Muscle of arm (tissue), 12 donors: ENCODE measurements around the gene ZNF275. TPM values are rescaled to one million over a fixed set of nuclear protein-coding genes. Genes with fewer than 3 reads are reported as not detected.

ENCODE experiments used
- DNase-seq: peaks from one replicate; pipeline ENCODE4 v3.0.0-alpha.2; 2013
- polyA plus RNA-seq, 12 donors: library from polyadenylated mRNA; unstranded; fragments of 120-200 nt; gene quantifications; one replicate each; pipeline ENCODE4 v1.2.1, GENCODE V29; 2013; ENCODE audit not compliant: insufficient read length in 12 of 12

ZNF275 gene
- polyA plus RNA-seq, 12 donors: 7.6 to 9.7 (median 8.5) TPM; not detected in 1

DNA sequence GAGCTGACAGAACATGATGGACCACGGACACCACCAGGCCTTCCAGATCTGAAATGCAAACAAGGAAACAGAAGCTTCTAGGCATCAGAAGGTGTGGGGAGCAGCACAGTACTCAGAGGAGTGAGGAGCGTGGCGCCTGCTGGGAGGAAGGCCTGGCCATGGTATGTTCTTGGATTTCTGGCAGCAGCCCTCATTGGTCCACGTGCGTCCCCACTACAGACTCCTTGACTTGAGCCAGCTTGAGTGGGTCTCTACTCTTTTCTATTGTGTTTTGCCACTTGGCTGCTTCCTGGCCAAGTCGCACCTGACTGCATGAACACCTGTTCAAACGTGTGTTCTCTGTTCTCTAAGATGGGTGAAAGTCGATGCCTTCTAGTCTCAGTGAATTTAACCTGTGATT is 18.0 kb downstream of the ZNF275 start:
- no peak for DNase-seq

GRCh38 chrX:153352858-153353257 is 18.9 kb downstream of the ZNF275 start:
- no peak for DNase-seq

DNA sequence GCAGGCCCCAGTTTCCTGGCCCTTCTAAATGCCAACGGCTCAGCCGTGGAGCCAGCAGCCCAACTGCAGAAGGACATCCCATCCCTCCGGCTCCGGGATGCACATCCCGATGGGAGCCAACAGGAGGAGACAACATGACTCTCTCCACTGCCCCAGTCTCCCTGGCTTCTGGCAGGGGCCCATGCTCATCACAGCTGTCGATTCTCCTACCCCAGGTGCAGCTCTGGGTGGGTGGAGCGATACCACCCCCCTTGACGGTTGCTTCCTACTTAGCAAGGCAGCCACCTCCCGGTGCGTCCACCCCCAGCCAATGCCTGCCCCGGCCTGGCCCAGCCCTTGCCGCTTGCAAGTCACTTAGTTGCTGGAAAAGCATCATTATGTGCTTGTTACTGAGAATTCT is 19.5 kb downstream of the ZNF275 start:
- DNase-seq: no peak

DNA sequence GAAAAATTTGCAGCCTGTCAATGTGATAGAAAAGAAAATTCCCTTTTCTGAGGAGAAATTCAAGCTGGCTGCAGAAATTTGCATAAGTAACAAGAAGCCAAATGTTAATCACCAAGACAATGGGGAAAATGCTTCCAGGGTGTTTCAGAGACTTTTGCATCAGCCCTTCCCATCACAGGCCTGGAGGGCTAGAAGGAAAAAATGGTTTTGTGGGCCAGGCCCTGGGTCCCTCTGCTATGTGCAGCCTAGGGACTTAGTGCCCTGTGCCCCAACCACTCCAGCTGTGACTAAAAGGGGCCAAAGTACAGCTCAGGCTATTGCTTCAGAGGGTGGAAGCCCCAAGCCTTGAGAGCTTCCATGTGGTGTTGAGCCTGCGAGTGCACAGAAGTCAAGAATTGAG is 23.9 kb downstream of the ZNF275 start:
- DNase-seq: no peak

DNA sequence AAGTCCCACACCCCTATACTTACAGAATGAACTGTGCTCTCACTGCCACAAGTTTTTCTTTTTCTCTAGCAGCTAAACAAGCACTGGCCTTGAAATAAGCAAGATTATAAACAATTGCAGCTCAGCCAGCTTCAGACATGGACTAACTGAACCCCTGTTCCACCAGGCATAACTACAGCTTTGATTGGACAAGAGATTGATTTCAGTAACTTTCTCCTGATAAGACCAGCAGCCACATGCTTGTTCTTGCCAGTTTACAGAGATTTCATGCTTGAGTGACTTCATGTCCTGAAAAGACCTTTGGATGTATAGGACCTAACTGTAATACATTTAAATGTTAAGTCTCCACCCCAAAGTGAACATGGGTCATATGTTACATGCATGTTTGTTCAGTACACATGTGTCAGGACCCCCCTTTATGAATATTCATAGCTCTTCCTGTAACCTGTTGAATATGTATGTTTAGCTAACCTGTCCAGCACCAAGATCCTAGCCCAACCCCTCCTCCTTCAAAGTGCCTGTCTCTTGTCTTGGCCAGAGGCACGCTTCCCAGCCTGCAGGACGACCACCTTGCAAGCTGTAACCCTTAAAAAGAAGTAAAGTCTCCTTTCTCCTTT is 27.9 kb downstream of the ZNF275 start:
- DNase-seq: no peak

DNA sequence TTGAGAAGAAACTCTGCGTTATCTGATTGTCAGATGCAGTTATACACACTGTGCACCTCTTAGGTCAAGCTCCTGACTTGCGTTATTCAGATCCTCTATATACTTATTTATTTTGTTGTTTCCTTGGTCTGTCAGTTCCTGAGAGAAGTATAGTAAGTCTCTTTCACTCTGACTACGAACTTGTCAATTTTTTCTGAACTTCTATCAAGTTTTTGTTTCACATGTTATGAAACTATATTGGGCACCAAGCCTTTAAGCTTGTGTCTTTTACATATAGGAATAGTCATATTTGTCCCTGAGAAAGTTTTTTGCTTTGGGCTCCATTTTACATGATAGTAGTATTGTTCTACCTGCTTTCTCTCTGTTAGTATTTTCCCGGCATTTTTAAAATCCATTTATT is 31.7 kb downstream of the ZNF275 start:
- no peak for DNase-seq

DNA sequence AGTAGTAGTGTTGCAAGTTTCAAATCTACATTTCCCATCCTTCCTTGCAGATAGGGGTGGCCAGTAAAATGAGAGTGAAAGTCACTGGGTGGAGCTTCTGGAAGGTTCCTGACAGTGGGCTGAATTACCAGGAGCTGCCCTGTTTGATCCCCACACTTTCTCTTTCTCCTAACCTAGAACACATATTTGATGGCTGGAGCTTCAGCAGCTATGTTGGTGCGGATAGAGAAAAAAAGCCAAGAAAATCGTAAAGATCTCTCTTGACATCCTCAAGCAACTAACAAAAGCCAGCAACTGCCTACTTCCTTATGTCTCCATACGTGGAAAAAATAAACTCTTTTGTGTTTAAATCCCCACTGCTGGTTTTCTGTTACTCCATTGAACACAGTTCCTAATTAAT is 32.2 kb downstream of the ZNF275 start:
- DNase-seq: no peak

DNA sequence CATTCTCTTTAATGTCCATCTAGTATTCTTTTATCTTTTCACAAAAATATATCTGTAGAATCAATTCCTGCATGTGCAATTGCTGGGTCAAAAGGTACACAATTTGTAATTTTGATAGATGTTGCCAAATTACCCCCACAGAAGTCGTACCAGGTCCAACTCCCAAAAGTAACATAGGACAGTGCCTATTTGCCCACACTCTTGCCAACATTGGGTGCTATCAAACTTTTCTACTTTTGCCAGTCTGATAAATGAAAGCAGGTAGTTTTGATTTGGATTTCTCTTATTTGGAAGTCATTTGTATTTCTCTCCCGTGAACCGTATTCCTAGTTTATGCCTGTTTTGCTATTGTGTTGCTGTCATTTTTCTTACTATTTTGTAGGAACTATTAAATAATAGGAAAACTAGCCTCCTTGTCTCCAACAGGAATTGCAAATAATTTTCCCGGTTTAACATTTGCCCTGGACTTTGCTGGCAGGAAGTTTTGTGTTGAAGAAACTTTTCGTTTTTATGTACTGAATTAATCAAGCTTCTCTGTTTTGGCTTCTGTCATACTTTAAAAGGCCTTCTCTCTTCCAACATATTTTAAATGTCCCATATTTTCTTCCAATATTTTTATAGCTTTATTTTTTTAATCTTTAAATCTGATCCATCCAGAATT is 33.1 kb downstream of the ZNF275 start:
- DNase-seq: no peak

DNA sequence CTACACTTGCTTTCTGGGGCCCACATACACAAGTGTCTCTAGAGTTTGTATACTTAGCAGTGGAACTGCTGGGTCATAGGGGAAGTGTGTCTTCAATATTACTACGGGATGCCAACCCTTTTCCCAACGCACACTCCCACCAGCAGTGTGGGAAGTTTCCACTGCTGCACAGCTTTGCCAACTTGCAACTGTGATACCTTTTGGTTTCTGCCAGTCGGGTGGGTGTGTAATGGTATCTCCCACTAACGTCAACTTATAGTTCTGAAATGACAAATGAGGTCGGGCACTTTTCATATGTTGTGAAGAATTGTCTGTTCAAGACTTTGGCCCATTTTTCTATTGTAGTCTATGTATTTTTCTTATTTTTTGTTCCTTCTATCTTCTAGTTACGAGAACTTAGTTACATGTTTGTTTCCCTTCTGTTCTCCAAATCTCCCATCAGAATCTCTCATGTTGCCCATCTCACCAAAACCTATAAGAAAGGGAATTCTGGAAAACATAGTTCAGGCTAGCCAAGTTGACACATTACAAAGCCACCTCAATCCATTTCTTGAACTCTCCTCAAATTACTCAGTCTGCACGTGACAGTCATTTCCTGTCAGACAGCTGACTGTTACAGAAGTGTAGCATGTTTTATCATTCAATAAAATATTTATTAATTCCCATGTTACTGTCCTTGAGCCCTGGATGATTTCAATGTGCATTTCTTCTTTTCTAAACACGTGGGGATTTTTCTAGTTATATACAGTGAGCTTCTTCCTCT is 36.5 kb downstream of the ZNF275 start:
- DNase-seq: no peak

DNA sequence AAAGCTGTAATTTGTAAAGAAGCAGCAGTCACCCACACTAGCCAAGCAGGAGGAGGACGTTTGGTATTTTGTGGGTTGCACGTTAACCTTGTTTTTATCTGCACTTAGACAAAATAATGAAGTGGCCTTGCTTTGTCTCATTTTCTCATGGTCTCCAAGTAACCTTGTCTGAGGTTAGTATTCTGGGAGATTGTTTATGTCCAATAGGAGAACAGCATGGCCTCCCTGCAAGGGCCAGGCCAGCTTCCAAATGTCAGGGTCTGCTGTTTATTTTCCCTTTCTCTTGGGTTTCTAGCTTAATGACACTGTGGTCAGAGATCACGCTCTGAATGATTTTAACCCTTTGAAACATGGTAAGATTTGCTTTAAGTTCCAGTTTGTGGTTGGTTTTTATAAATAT is 37.3 kb downstream of the ZNF275 start:
- DNase-seq: no peak

DNA sequence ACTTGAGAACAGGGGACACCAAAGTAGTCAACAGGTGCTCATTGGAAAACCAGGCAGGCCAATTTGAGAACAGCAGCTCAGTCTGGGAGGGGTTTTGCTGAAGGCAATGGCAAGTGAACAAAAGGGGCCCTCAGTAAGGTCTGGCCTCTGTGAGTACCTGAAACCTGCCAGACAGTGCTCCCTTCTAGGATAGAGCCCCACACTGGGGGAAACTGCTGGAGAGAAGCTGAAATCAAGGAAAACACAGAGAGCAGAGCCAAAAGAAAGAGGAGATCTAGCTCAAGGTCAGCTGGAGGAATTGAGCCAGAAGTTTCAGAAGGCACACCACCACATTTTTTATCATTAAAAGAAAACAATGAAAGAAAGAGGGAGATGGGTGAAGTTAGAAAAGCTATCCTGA is 39.0 kb downstream of the ZNF275 start:
- DNase-seq: no peak

DNA sequence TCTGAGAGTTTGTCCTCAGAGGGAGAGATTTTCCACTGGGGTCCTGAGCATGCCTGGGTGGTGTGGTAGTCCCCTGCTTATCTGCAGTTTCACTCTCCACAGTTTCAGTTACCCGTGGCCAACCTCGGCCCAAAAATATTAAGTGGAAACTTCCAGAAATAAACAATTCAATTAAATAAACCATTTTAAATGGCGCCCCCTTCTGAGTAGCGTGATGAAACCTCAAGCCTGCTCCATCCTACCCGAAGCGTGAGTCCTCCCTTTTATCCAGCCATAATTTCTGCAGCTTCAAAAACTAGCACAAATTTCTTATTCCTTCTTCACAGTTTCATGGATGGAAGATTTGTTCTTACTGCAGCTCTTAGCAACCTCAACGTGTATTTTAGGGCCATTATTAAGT is 40.5 kb downstream of the ZNF275 start:
- DNase-seq: no peak

DNA sequence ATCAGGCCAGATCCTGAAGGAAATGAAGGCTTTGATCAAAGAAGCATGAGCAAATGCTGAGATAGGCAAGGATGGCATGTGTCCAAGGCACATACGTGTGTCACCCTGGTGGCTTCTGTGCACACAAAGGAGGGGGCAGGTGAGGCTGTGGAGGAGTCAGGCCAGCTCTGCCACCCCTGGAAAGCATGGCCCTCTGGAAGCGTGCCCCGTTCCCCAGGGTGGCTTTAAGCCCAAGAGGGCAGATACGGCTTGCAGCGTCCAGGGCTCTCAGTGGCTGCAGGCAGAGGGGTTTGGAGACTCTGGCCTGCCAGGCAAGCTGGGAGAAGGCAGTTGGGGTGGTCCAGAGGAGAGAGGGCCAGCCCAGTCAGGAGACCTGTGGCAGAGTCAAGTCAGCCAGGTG is 41.6 kb downstream of the ZNF275 start:
- no peak for DNase-seq

- no peak for DNase-seq
Measured at GRCh38 chrX:153377727-153378126, 43.8 kb downstream of the ZNF275 start.

- no peak for DNase-seq
Measured at GRCh38 chrX:153378607-153379006, 44.7 kb downstream of the ZNF275 start.

DNA sequence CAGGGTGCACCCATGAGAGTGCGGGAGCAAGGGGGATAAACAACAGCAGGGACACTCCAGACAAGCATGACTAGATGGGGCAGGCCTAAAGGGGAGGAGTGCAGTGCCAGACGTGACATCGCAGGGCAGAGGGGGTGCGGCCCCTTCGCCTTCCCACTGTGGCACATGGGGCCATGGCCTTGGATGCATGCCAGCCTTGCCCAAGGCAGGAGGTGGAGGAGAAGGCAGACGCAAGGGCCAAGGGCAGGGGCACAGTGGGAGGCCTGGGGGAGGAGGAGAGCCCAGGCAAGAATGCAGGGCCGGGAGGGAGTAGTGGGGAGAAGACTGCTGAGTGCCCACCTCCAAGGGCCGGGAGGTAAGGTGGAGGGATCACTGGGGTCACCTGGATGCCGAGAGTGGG is 45.6 kb downstream of the ZNF275 start:
- no peak for DNase-seq

GRCh38 chrX:153379971-153380581 is 46.1 kb downstream of the ZNF275 start:
- no peak for DNase-seq

GRCh38 chrX:153380691-153381090 is 46.7 kb downstream of the ZNF275 start:
- peak; percentile 4 for DNase-seq

DNA sequence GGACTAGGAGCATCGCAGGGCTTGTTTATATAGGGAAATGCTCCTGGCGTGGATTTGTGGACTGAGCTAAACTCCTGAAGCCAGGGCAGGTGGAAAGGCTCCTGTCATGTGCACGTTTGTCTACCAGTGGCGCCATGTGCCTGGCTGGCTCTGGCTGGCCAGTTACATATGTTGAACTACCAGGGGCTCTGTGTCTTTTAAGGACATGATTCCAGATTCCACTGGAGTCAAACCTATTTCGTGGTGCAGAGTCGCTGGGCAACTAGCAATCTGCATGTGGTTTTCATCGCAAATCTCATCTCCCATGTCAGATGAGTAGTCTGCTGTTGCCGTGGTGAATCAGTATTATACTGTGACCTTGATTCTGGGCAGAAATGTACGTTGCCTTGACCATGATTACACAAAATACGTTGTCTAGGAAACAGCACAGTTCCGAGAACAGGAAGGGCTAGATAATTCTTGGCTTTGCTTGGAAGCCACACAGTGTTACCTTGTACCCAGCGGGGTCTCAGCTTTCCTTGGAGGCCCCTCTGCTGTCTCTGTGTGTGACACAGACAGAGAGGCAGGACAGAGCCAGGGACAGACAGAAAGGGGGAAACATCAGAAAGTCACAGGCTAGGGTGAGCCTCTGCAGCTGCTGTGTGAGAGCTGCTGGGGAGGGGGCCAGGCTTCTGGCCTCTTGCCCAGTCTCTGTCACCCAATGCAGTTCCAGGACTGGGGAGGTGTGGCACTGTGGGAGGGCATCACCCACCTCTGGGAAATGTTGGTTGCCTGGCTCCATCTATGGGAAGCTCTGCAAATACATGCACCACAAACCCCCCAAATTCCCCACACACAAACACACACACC is 48.0 kb downstream of the ZNF275 start:
- peak; percentile 69 for DNase-seq

DNA sequence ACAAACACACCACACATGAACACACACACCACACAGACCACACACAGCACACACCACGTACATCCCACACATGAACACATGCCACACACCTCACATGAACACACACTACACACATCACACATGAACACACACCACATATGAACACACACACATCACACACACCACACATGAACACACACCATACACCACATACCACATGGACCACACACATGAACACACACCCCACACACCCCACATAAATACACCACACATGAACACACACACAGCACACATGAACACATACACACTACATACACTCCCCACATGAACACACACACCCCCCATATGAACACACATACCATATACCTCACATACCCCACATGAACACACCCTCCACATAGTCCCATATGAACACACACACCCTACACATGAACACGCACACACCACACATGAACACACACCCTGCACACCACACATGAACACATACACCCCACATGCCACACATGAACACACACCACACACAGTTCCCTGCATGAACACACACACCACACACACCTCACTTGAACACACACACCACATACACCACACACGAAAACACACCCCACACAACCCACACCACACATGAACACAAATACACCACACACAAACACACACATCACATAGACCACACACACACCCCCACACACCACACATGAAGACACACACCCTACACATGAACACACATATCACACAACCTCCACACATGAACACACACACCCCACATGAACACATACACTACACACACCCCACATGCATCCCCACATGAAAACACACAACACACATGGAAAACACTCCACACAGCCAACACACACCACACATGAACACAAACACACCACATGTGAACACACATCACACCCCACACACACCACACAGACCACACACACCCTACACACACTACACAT is 48.9 kb downstream of the ZNF275 start:
- DNase-seq: no peak

- no peak for DNase-seq
Measured at GRCh38 chrX:153384390-153384789, 50.4 kb downstream of the ZNF275 start.
